Thoracic aorta (tissue), 2 donors: ENCODE results near the gene BLOC1S6. TPM values are rescaled to one million over a fixed set of nuclear protein-coding genes. Genes with fewer than 3 reads are reported as not detected.

ENCODE experiments used
- ATAC-seq: fragments of 150-250 bp; one replicate; pipeline ENCODE4 v1.8.0; 2017; ENCODE audit warnings: low read depth; ENCODE audit not compliant: insufficient number of reproducible peaks, low FRiP score
- DNase-seq: peaks from one replicate; pipeline ENCODE4 v3.0.0-alpha.2; 2020; ENCODE audit warnings: low spot score
- H3K27ac ChIP-seq, 2 donors: fragments of 200-600 bp; sonication (generic); 1 replicate in 1 of 2; 2 replicates in 1 of 2; pipeline ENCODE4 v1.5.1; 2016; ENCODE audit warnings: mild to moderate bottlenecking in 2 of 2, moderate library complexity in 2 of 2
- H3K27me3 ChIP-seq: fragments of 200-600 bp; sonication (generic); replicated peaks from 2 replicates; pipeline ENCODE4 v1.6.0; 2016; ENCODE audit warnings: mild to moderate bottlenecking; ENCODE audit not compliant: insufficient read depth
- H3K36me3 ChIP-seq: fragments of 200-600 bp; sonication (generic); one replicate; pipeline ENCODE4 v1.5.1; 2016
- H3K4me1 ChIP-seq, 2 donors: fragments of 200-600 bp; sonication (generic); 1 replicate in 1 of 2; 2 replicates in 1 of 2; pipeline versions ENCODE4 v1.5.1 to v1.6.0; 2016; ENCODE audit warnings: low read depth in 2 of 2, mild to moderate bottlenecking in 1 of 2; ENCODE audit not compliant: control insufficient read depth in 1 of 2
- H3K4me3 ChIP-seq: fragments of 200-600 bp; sonication (generic); 2 replicates; pipeline ENCODE4 v1.5.1; 2016; ENCODE audit warnings: mild to moderate bottlenecking
- H3K9me3 ChIP-seq: fragments of 200-600 bp; sonication (generic); 2 replicates; pipeline ENCODE4 v1.5.1; 2016
- CTCF ChIP-seq: fragments of 200-600 bp; sonication (generic); IDR thresholded peaks from one replicate; pipeline ENCODE4 v1.5.1; 2019; ENCODE audit warnings: antibody characterized with exemption
- total RNA-seq, 2 donors: library from RNA; depleted of rRNA; stranded (reverse); fragments of >200 nt; gene quantifications; one replicate each; pipeline versions ENCODE4 v1.1.0 to v1.2.3, GENCODE V29; 2016

The BLOC1S6 gene
- total RNA-seq, 2 donors from 2014 or later = 41.4 to 85.3 TPM

- ATAC-seq = no peak
- no peak overlapping the region for H3K27ac ChIP-seq
- no peak for TF ChIP-seq CTCF
- H3K36me3 ChIP-seq = peaks cover 1% of the 10 kb centered on the region
- peak overlapping the region; percentile 18 for H3K4me3 ChIP-seq
- no peaks in the 10 kb centered on the region for H3K9me3 ChIP-seq
- DNase-seq = no peak
- peaks cover 27 to 41% of the 10 kb centered on the region in 2 donors for H3K4me1 ChIP-seq
- no peaks in the 10 kb centered on the region for H3K27me3 ChIP-seq
Observed at GRCh38 chr15:45589256-45589655, 2.1 kb downstream of the BLOC1S6 start.

- DNase-seq (no peak), ATAC-seq (no peak)
- Histone ChIP-seq H3K36me3 (peaks cover 10% of the 10 kb centered on the region), H3K27me3 (no peaks in the 10 kb centered on the region), H3K4me3 (no peak overlapping the region), H3K4me1 (peaks cover 11 to 12% of the 10 kb centered on the region in 2 donors), H3K27ac (no peak overlapping the region), H3K9me3 (no peaks in the 10 kb centered on the region)
- TF ChIP-seq CTCF = no peak
Observed at GRCh38 chr15:45594319-45594718, 7.1 kb downstream of the BLOC1S6 start.

- Histone ChIP-seq H3K27me3 (no peaks in the 10 kb centered on the region), H3K4me3 (no peak overlapping the region), H3K36me3 (peaks cover 10% of the 10 kb centered on the region), H3K27ac (no peak overlapping the region), H3K4me1 (peaks cover 5% of the 10 kb centered on the region in 2 donors), H3K9me3 (no peaks in the 10 kb centered on the region)
- DNase-seq (no peak), ATAC-seq (no peak)
- TF ChIP-seq CTCF = no peak
Observed at GRCh38 chr15:45594835-45595530, 7.8 kb downstream of the BLOC1S6 start.

GRCh38 chr15:45603881-45604280 is 16.7 kb downstream of the BLOC1S6 start:
- H3K9me3 ChIP-seq = no peaks in the 10 kb centered on the region
- no peak for TF ChIP-seq CTCF
- ATAC-seq = no peak
- H3K4me1 ChIP-seq = peaks cover 0 to 3% of the 10 kb centered on the region in 2 donors
- no peak overlapping the region for H3K4me3 ChIP-seq
- no peaks in the 10 kb centered on the region for H3K27me3 ChIP-seq
- H3K36me3 ChIP-seq = no peaks in the 10 kb centered on the region
- no peak for DNase-seq
- no peak overlapping the region for H3K27ac ChIP-seq

- Histone ChIP-seq H3K4me3 (no peak overlapping the region), H3K4me1 (peaks cover 0 to 3% of the 10 kb centered on the region in 2 donors), H3K27me3 (no peaks in the 10 kb centered on the region), H3K27ac (no peak overlapping the region), H3K9me3 (no peaks in the 10 kb centered on the region), H3K36me3 (no peaks in the 10 kb centered on the region)
- no peak for TF ChIP-seq CTCF
- ATAC-seq (no peak), DNase-seq (no peak)
Observed at GRCh38 chr15:45604326-45604725, 17.1 kb downstream of the BLOC1S6 start.
